NCI-H82 treated with DMSO at 0.1 percent for 48 hours (cell line): Measurements from ENCODE around the gene RNU1-3.
A peak's percentile ranks its signal among the peaks of the same experiment; 100 is the strongest.
"Not testable (repeated sequence)": the region's sequence is repeated elsewhere in the genome, so short reads cannot be mapped to it uniquely, and the experiment has no call there.

Experiments used
- DNase-seq: peaks from one replicate; lab custom pipeline; 2025; ENCODE audit not compliant: unreplicated experiment; lab: John Stamatoyannopoulos, UW

Gene RNU1-3

DNA sequence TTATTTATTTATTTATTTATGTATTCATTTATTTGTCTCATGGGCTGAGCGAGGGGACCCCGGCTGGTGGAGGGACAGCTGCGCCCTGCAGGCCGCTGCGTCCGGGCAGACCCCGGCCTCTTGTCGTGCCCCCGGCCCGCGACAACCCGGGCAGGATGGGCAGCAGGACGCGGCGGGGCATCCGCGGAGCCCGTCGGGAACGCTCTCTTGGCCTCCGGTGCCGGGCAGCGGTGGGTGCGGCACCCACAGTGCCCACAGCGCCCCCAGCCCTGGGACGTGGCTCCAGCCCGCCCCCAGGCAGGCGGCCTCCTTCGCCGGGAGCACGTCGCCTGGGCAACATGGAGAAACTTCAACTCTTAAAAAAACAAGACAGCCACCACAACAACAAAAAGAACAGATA is 8.5 kb downstream of the RNU1-3 start:
- not testable (repeated sequence) for DNase-seq

DNA sequence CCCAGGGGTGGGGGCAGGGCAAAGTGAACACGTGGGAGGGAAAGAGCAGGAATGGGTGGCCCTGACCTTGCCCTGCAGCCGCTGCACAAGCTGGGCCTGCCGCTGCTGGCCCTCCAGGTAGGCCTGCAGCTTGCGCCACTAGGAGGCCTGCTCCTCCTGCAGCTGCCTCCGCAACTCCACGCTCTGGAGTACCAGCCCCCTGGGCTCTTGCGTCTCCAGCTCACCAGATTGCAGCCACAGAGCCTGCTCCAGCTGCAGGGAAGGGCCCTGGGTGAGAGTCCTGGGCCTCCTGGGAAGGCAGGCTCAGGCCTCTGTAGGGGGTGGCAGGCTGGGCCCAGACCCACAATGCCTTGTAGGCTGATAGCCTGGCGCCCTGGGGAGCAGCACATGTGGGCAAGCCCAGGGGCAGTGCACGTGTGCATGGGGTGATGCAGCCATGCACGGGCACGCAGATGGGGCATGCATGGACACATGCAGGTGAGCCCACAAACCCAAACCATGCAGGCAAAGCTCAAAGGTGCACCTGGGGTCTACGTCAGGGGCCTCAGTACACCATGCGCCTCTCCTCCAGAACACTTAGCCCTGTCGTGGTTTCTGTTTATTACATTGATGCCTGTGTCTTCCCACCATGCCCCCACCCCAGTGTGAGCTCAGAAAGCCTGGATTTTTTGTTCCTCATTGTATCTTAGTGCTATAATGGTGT is 9.6 kb downstream of the RNU1-3 start:
- DNase-seq = not testable (repeated sequence)

DNA sequence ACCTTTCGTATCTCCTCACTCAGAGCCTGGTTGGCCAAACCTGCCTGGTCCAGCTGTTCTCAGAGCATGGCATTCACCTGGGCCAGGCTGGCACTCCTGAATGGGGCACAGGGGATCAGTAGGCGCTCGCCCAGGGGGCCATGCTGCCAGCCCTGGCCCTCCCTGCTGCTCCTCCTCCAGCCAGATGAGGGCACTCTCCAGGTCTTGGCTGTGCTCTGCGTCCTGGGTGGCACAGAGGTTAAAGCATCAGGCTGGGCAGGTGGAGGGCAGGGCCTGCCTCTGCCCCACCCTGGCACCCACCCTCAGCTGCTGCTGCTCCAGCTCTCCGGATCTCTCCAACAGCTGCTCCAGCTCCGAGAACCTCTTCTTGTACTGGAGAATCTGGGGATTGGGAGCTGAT is 10.2 kb downstream of the RNU1-3 start:
- DNase-seq = not testable (repeated sequence)

DNA sequence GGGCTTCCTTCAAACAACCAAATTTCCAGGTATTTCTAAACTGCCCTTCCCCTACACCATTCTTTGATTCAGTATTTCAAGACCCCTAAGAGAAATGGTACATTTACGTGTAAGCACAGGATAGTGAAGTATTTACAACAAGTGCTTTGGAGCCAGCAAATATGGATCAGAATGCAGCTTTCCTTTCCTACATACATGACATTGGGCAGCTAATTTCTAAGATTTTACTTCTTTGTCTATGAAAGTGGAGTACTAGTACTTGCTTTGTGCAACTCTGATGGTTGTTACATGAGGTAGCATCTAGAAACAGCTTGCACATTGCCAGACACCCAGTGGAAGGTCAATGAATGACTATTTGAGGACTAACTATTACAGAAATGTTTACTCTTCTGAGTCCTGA is 15.2 kb downstream of the RNU1-3 start:
- DNase-seq = not testable (repeated sequence)

DNA sequence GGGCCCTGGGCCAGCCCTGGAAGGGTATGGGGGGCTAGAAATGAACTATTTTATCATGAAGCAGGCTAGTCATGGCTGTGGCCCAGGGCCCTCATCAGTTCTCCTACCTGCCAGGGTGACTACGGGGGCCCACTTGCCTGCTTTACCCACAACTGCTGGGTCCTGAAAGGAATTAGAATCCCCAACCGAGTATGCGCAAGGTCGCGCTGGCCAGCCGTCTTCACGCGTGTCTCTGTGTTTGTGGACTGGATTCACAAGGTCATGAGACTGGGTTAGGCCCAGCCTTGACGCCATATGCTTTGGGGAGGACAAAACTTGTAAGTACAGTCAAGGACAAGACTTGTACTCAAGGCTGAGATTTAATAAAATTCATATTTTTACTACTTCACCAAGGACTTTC is 16.8 kb downstream of the RNU1-3 start:
- DNase-seq = not testable (repeated sequence)

DNA sequence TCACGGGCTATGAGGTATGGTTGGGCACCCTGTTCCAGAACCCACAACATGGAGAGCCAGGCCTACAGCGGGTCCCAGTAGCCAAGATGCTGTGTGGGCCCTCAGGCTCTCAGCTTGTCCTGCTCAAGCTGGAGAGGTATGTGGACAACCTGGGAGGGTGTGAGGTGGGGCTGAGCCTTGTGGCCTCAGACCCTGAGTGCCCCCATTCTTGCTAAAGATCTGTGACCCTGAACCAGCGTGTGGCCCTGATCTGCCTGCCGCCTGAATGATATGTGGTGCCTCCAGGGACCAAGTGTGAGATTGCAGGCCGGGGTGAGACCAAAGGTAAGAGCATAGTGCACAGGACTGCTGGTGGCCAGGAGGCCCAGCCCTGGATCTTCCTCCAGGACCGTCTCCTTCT is 17.4 kb downstream of the RNU1-3 start:
- DNase-seq = not testable (repeated sequence)

DNA sequence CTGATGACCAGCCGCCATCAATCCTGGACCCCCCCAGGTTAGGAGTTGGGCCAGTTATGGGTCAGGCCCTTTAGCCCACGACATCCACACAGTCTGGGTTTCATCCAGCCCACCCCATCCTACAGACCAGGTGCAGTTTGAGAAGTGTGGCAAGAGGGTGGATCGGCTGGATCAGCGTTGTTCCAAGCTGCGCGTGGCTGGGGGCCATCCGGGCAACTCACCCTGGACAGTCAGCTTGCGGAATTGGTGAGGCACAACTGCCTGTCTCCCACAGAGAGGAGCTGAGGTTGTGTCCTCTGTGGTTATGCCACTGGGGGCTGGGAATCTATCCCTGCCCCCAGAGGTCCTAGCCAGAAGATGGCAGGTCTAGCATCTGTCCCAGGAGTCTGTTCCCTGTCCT is 18.0 kb downstream of the RNU1-3 start:
- DNase-seq = not testable (repeated sequence)

DNA sequence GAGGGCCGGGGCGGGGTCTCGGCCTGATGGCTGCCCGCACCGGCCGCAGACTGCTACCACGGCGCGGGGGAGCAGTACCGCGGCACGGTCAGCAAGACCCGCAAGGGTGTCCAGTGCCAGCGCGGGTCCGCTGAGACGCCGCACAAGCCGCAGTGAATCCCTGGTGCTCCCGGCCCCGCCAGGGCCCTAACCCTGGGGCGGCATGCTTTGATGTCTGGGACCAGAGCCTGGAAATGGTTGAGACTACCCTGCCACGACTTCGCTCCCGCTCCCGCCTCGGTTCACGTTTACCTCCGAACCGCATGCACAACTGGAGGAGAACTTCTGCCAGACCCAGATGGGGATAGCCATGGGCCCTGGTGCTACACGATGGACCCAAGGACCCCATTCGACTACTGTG is 18.5 kb downstream of the RNU1-3 start:
- DNase-seq = not testable (repeated sequence)

DNA sequence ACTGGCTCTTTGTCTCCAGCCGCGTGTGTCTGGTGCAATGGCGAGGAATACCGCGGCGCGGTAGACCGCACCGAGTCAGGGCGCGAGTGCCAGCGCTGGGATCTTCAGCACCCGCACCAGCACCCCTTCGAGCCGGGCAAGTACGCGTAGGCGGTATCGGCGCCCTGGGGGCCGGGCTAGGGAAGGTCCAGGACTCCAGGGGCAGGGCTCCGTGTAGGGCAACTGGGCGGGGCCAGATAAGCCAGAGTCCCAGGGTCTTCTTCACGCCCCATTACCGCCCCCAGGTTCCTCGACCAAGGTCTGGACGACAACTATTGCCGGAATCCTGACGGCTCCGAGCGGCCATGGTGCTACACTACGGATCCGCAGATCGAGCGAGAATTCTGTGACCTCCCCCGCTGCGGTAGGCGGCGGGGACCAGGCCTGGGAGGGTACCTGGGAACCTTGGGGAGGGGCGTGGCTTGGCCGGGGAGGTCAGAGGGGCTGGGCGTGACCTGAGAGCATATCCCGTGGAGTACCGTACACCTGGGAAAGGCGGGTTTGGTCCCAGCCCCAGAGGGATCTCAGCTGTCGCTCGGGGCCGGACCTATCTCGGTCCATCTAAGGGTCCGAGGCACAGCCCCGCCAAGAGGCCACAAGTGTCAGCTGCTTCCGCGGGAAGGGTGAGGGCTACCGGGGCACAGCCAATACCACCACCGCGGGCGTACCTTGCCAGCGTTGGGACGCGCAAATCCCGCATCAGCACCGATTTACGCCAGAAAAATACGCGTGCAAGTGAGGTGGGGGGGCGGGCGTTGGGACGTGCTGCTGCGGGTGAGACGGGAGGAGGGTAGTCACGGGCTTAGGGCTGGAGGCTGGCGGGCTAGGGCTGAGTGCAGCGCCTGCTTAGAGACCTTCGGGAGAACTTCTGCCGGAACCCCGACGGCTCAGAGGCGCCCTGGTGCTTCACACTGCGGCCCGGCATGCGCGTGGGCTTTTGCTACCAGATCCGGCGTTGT is 19.3 kb downstream of the RNU1-3 start:
- DNase-seq = not testable (repeated sequence)

DNA sequence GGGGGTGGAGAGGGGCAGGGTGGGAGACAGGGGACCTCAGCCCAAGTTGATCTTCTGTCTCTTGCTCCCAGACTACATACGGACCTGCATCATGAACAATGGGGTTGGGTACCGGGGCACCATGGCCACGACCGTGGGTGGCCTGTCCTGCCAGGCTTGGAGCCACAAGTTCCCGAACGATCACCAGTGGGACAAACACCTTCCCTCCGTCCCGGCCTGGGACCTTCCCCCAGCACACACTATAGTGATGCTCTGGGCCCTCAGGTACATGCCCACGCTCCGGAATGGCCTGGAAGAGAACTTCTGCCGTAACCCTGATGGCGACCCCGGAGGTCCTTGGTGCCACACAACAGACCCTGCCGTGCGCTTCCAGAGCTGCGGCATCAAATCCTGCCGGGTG is 20.0 kb downstream of the RNU1-3 start:
- DNase-seq = not testable (repeated sequence)

DNA sequence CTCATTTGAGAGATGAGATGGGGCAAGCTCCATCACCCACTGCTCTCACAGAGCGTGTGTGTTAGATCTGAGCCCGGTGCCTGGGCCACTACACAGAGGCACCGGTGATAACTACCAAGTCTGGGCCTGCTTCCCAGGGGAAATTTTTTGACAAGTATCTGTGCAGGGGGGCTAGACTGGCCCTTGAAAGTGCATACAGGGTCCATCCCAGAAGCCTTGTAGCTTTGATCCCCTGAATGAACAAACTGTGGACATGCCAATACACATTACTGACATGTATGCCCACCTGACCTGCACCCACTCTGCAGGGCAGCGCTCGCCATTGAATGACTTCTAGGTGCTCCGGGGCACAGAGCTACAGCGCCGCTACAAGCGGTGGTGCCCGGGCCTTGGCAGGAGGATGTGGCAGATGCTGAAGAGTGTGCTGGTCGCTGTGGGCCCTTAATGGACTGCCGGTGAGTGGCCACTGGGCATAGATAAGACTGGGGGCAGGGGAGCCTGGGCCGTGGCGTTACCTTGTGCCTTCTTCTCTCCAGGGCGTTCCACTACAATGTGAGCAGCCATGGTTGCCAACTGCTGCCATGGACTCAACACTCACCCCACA is 20.6 kb downstream of the RNU1-3 start:
- not testable (repeated sequence) for DNase-seq

DNA sequence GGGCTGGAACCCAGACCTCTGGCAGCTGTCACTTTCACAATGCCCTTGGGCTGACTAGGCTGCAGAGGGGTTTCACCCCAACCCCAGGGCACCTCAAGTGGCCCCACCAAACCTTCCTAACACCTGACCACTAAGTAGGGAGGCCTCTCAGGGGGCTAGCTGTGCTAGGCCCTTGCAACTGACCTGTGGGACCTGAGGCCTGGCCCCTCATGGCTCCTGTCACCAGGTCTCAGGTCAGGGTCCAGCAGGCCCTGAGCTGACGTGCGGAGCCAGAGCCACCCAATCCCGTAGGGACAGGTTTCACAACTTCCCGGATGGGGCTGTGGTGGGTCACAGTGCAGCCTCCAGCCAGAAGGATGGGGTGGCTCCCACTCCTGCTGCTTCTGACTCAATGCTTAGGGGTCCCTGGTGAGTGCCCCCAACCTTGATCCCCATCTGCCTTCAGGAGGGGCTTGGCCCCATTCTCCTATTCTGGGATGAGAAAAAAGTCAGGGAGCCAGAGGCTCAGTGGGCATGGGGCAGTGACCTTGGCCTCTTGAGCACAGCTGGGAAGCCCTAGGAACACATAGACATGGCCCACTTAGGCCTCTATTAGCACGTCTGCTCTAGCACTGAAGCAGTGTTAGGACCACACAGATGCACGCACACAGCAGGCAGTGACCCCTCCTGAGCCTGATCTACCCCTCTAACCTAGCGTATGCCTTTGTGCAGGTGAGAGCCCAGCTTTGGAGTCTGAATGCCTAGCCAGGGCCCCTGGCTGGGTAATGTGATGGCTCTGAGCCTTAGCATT is 21.3 kb downstream of the RNU1-3 start:
- not testable (repeated sequence) for DNase-seq

DNA sequence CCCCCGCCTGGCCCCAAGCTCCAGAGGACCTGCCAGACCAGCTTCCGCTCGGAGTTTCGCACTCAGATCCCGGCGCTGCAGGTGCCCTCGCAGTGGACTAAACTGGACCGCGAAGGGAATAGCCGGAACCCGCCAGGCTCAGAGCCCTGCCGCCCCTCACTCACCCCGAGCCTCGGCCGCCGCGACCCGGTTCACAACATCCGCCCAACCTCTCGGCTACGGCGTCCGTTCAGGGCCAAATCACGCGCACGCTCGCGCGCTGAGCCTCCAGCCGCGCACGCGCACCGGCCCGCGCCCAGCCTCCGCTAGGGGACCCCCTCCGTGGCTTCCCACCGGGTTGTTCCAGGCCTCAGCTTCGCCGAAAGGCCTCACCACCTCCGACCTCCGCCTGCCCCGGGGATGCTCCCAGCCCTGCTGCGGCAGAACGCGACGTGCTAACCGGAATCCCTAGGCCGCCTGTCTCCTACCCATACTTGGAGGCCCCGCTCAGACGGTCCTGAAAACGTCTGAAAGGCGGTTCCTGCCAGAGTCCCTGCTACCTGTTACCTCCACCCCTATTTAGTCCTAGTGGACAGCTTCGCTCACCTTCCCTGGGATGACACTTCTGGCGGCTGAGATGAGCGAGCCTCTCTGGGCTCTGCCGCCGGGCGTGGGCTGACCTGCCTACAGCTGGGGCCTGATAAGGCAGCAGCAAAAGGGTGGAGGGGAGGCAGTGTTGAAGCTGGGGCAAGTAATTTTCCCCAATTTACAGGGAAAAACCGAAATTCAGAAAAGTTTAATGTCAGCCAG is 22.1 kb downstream of the RNU1-3 start:
- DNase-seq = peak; percentile 89

DNA sequence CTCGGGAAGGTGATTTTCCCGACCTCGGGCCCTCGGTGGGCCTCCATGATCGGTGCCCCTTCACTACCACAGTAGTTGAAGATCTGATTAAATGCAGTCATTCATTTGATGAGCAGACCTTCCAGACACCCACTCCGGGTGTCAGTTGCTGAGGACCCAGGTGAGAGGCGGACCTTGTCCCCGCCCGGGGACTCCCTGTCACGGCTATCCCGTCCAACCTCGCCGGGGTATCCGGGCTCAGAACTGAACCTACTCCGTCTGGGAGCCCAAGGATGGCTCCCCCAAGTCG is 22.6 kb downstream of the RNU1-3 start:
- no peak for DNase-seq

DNA sequence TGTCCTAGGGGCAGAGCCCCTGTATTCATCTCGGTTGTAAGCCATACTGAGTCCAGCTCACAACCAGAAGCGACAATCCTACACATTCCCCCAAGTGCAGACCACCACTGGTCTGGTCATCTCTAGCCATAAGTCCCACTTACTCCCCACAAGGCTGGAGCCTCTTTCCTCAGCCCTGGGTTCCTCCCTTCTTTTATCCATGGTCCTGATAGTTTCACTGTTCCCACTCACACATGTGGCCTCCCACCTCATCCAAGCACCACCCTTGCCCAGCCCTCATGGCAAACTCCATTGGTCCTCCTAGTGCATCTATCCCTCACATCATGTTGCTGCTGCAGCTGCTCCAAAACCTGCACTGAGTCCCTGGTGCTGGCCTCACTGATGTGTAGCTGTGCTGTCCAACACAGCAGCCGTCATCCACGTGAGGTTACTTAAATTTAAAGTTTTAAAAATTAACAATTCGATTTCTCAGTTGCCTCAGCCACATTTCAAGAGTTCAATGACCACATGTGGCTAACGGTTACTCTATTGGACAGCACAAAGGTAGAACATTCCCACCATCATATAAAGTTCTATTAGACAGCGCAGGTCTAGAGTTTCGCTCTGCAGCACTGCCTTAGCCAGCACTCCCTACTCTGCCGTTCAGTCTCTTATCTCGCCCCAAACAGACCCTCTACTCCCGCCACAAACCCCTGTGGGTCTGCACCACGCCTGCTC is 23.1 kb downstream of the RNU1-3 start:
- not testable (repeated sequence) for DNase-seq

DNA sequence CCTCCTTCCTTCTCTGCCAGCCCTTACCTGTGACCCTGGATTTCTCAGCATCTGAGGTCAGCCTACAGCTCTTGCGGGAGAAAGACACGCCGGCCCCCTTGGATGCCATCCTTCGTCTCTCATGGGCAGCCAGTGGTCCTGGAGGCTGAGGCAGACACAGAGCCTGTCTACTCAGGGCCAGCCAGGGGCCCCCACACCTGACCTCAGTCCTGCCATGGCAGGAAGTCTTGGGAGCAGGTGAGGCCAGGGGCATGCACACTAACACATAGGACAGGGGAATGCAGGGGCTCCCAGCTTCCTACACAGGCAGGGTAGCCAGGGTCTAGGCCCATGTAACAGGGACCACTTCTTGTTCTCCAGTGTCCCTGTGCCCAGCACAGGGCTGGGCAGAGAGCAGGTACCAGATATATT is 23.7 kb downstream of the RNU1-3 start:
- not testable (repeated sequence) for DNase-seq

DNA sequence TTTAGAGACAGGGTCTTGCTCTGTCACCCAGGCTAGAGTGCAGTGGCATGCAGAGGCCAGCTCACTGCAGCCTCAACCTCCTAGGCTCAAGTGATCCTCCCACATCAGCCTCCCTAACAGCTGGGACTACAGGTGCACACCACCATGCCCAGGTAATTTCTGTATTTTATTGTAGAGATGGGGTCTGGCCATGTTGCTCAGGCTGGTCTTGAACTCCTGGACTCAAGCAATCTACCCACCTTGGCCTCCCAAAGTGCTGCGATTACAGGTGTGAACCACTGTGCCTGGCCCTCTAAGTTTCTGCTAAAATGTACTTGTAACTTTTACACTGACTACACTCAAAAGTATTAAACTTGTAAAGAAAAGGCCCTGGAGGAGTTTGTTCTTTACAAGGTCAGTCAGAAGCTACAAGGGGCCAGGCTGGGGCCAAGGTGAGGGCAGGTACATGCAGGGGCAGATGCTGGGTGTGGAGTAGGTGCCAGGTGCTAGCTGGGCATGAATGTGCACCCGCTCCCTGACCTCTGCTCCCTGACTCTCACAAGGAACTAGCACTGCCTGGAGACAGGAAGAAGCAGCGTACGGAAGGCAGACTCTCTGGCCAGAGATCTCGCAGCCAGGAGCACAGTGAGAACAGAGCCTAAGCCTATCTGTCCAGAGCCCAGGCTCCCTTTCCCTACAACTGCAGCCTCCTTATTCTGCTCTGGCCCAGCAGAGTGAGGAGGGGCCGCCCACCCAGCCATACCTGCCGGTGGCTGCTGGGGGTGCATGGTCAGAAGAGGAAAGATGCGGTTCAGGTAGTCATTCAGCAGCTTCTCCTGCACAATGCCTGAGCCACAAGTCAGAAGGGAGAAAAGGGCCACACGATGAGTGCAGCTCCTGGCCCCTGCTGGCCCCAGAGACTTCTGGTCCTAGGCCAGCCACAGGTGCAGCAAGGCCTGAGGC is 24.5 kb downstream of the RNU1-3 start:
- not testable (repeated sequence) for DNase-seq
